ENCODE measurements around the gene RBM38.

- TF ChIP-seq CTCF (IDR thresholded peaks at IDR 0.05; ENCODE audit: low read length) = no peak
- no peak for TF ChIP-seq EZH2 (optimal IDR thresholded peaks at IDR 0.05; ENCODE audit: low read depth, low read length)
These were observed 54.6 kb downstream of the RBM38 start for GRCh38 chr20:57445774-57446173.
